Stimulated activated CD4-positive, alpha-beta T cell treated with anti-CD3 and anti-CD28 coated beads, Interleukin-15, amount 100 ng/mL, for 1 hour (primary cell): ENCODE data around the gene CRYGA.
"Not testable (repeated sequence)": the region's sequence is repeated elsewhere in the genome, so short reads cannot be mapped to it uniquely, and the experiment has no call there.

Source experiments
- DNase-seq, 2 donors: peaks; one replicate each; pipeline ENCODE4 v3.0.0-alpha.2; 2020; ENCODE audit warnings: low read depth in 1 of 2, low spot score in 1 of 2

The CRYGA gene

GRCh38 chr2:208164951-208165755, 1.8 kb upstream of the CRYGA start:
- DNase-seq, result no peak

- no peak for DNase-seq
These were observed 7.0 kb downstream of the CRYGA start for GRCh38 chr2:208156439-208156838.

DNA sequence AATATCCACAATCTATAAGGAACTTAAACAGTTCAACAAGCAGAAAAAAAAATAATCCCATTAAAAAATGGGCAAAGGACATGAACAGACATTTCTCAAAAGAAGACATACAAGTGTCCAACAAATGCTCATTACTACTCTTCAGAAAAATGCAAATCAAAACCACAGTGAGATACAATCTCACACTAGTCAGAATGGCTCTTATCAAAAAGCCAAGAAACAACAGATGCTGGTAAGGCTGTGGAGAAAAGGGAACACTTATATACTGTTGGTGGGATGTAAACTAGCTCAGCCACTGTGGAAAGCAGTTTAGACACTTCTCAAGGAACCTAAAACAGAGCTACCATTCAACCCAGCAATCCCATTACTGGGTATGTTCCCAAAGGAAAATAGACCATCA, 10.2 kb downstream of the CRYGA start:
- DNase-seq, result no peak

DNA sequence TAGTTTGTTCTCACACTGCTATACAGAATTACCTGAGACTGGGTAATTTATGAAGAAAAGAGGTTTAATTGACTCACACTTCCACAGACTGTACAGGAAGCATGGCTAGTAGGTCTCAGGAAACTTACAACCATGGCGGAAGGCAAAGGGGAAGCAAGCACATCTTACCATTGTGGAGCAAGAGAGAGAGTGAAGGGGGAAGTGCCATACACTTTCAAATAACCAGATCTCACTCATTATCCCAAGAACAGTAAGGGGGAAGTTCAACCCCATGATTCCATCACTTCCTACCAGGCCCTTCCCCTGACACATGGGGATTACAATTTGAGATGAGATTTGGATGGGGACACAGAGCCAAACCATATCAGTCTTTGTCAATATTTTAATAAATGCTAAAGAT, 12.4 kb downstream of the CRYGA start:
- no peak for DNase-seq

DNA sequence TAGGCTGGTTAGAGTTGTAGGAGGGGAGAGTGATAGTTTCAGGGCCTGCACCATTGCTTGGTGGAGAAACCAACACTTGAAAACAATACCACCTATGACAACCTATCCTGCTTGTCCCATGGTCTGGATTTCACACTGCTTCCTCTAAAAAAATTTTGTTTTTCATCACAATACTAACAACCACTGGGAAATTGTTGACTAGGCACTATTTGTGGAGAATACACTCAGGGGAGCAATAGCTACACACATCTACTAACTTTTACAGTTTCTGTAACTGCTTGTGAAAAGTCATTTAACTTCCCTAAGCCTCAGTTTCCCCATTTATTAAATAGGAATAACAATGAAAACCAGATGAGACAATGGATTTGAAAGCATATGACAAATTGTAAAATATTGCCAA, 13.3 kb downstream of the CRYGA start:
- DNase-seq, result no peak

DNA sequence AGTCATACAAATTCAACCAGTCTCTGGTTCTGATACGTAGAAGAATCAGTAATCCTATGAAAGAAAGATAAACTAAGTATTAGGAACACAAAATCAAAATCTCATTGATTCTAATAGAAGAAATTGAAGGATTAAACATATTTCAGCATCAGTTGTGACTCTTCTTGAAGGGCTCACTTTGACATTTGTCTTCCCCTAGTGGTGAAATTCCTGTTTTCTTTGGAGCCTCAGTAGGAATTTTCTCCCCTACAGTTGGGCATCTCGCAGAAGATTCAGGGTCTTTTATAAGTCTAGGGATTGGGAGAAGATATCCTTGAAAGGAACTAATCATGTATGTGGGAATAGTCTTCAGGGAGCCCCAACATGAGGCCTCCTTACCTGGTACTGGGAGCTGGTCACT, 14.6 kb downstream of the CRYGA start:
- no peak for DNase-seq

GRCh38 chr2:208147759-208148158, 15.6 kb downstream of the CRYGA start:
- DNase-seq, result no peak

DNA sequence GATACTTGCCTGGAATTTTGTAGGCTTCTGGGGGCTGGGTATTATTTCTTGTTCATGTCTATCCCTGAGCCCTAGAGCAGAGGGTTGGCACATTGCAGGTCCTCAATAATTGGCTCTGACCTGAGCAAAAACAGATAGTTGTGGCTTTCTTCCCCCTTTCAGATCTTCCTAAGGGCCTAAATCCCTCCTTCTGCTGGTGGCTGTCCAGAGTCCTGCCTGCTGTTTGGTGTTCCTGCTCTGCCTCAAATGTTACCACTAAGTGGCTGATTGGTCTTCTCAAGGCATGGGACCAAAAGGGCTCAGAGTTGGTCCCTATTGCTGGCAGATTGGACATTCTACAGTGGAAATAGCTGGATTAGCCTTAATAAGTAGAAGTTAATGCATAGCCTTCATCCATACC, 16.4 kb downstream of the CRYGA start:
- no peak for DNase-seq

GRCh38 chr2:208146006-208146405, 17.4 kb downstream of the CRYGA start, which contains the start of gene CRYGB:
CRYGB (minus strand) TSS chr2:208146158; CDS start chr2:208146120, 38 bp downstream.
- no peak for DNase-seq

- DNase-seq, result no peak
These were observed 20.2 kb downstream of the CRYGA start for GRCh38 chr2:208142925-208143799.

DNA sequence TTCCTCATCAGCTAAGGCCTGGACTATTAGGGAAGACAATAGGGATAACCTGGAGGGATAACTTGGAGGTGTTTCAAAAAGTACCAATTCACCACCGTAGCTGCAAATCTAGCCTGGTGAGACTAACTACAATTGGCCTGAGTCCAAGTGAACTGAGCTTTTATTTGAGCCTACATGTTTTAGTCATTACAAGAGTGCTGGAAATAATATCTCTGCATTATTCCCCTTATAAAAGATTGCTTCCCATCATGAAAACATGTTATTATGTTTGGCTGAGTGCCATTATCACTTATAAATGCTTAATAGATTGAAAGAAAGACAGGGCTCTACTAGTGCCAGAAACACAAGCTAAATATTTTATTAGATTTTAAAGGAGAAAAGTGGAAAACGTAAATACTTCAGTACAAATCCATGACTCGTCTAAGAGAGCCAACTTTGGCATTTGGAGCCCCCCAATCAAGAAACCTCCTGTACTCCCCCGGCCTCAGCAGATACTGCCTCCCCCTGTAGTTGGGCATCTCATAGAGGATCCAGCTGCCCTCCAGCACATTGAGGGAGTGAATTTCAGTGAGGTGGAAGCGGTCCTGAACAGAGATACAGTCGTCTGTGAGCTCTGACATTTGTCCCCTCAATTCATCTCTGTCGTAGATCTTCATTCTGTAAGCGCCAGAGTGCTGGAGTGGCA, 21.0 kb downstream of the CRYGA start:
- no peak for DNase-seq

GRCh38 chr2:208139447-208139846, 23.9 kb downstream of the CRYGA start:
- DNase-seq, result no peak

DNA sequence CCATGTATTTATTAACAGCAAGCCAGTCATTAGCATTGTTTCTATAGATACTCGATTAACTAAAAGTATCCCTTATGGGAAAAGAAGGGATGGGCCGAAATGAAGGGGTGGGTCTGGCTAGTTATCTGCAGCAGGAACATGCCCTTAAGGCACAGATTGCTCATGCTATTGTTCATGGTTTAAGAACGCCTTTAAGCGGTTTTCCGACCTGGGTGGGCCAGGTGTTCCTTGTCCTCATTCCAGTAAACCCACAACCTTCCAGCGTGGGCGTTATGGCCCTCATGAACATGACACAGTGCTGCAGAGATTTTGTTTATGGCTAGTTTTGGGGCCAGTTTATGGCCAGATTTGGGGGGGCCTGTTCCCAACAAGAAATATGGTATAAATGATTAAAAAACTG, 25.1 kb downstream of the CRYGA start:
- not testable (repeated sequence) for DNase-seq

DNA sequence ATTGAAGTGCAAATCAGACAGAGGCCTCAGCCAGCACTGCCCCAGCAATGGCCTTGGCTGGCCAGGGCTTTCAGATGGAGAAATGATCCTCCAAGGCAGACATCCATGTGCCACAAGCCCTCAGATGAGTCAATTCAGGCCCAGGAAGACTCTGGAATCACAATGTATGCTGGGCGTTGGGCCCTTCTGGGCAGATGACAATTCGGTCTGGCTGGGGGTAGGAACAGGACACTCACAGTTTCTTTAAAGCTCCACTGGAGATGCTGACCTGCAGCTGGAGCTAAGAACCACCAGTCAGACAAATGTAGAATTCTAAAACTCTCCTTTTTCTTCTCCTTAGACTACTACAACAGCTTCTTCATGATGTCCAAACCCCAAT, 26.7 kb downstream of the CRYGA start:
- DNase-seq, result no peak

- no peak for DNase-seq
These were observed 27.3 kb downstream of the CRYGA start for GRCh38 chr2:208135794-208136715.

- no peak for DNase-seq
These were observed 28.3 kb downstream of the CRYGA start for GRCh38 chr2:208134928-208135586.

- no peak for DNase-seq
These were observed 32.7 kb downstream of the CRYGA start for GRCh38 chr2:208130712-208131110.

DNA sequence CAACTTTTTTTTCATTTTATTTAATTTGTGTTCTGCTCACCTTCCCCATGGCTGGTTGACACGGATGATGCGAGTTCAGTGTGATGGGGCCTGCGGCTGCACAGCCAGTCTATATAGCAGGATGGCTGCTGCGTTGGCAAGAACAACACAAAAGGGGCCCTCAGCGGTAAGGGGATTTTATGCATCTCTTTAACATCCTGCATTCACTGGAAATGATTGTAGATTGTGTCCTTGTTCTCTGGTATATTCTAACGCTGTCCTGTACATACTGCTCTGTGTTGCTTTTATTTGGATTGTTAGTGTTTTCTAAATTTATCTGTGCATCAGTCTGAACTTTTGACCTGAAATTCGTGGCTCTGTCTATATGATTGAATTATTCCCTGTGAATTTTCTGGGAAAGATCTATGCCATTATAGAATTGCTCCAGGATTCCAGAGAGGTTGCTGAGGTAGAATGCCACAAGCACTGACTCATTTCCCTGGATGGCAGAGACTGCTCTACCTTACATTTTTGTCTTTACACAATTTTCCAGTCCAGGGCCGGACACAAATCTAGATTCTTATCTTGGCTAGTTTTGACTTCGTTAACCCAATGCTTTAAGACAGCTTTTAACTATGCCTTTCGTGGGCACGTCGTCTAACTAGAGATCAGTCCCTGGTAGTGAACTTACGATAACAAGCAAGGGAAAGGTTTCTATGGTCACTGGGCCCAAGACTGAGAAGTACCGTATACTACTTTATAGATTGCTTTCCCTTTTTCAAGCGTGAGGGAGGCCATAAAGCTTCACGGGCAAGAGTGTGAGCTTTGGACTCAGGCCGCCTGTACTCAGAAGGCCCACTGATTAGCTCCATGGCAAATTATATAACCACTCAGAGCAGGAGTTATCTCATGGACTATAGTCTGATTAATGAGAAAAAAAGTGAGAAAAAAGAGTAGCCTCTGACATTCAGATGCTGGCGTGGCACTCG, 33.4 kb downstream of the CRYGA start, which contains the start of gene CRYGC:
Gene CRYGC, minus strand, starts transcription at position 85 of the 968 bp plus-strand sequence. Its CDS starts 36 bp downstream, at position 49.
- no peak for DNase-seq

GRCh38 chr2:208128136-208128535, 35.3 kb downstream of the CRYGA start:
- no peak for DNase-seq
